Parathyroid adenoma (tissue), 2 donors: ENCODE results near the gene WDR88.
"Not testable (repeated sequence)": the region's sequence is repeated elsewhere in the genome, so short reads cannot be mapped to it uniquely, and the experiment has no call there.

Experiments
- H2AFZ ChIP-seq: fragments of 300-600 bp; sonication (generic); one replicate; pipeline ENCODE4 v1.7.0; 2017; ENCODE audit warnings: antibody characterized with exemption, mild to moderate bottlenecking
- H3K27ac ChIP-seq: fragments of 300-600 bp; sonication (generic); one replicate; pipeline ENCODE4 v1.7.0; 2017
- H3K27me3 ChIP-seq: fragments of 300-600 bp; sonication (generic); one replicate; pipeline ENCODE4 v1.7.0; 2017; ENCODE audit warnings: low read length; ENCODE audit not compliant: control insufficient read depth, insufficient read depth
- H3K36me3 ChIP-seq: fragments of 300-600 bp; sonication (generic); one replicate; pipeline ENCODE4 v1.7.0; 2017; ENCODE audit warnings: low read length; ENCODE audit not compliant: control insufficient read depth, insufficient read depth
- H3K4me1 ChIP-seq: fragments of 300-600 bp; sonication (generic); one replicate; pipeline ENCODE4 v1.7.0; 2017; ENCODE audit warnings: control low read depth
- H3K4me2 ChIP-seq: fragments of 300-600 bp; sonication (generic); one replicate; pipeline ENCODE4 v1.7.0; 2017; ENCODE audit warnings: low read length
- H3K4me3 ChIP-seq: fragments of 300-600 bp; sonication (generic); one replicate; pipeline ENCODE4 v1.7.0; 2017; ENCODE audit warnings: low read depth, low read length
- H3K79me2 ChIP-seq: fragments of 300-600 bp; sonication (generic); one replicate; pipeline ENCODE4 v1.7.0; 2017; ENCODE audit warnings: control low read depth
- H3K9ac ChIP-seq: fragments of 300-600 bp; sonication (generic); one replicate; pipeline ENCODE4 v1.7.0; 2017; ENCODE audit warnings: mild to moderate bottlenecking
- H3K9me3 ChIP-seq: fragments of 300-600 bp; sonication (generic); one replicate; pipeline ENCODE4 v1.7.0; 2017; ENCODE audit warnings: low read length; ENCODE audit not compliant: control insufficient read depth
- TF ChIP-seq, protein P1 (sequence below): fragments of 300-600 bp; sonication (generic); IDR thresholded peaks from one replicate; pipeline ENCODE4 v1.7.0; 2017; ENCODE audit warnings: antibody characterized with exemption, mild to moderate bottlenecking
- donor health status: primary hyperparathyroidism.

Gene WDR88

GRCh38 chr19:33187183-33187540 is 55.2 kb downstream of the WDR88 start:
- Histone ChIP-seq H3K27me3 (no peaks in the 10 kb centered on the region), H3K36me3 (no peaks in the 10 kb centered on the region), H3K4me3 (no peak overlapping the region), H3K79me2 (no peaks in the 10 kb centered on the region), H3K27ac (no peak overlapping the region), H2AFZ (no peak overlapping the region), H3K4me1 (peaks cover 4% of the 10 kb centered on the region), H3K9me3 (no peaks in the 10 kb centered on the region), H3K9ac (no peak overlapping the region), H3K4me2 (peak overlapping the region; percentile 42)
- TF ChIP-seq, protein P1, sequence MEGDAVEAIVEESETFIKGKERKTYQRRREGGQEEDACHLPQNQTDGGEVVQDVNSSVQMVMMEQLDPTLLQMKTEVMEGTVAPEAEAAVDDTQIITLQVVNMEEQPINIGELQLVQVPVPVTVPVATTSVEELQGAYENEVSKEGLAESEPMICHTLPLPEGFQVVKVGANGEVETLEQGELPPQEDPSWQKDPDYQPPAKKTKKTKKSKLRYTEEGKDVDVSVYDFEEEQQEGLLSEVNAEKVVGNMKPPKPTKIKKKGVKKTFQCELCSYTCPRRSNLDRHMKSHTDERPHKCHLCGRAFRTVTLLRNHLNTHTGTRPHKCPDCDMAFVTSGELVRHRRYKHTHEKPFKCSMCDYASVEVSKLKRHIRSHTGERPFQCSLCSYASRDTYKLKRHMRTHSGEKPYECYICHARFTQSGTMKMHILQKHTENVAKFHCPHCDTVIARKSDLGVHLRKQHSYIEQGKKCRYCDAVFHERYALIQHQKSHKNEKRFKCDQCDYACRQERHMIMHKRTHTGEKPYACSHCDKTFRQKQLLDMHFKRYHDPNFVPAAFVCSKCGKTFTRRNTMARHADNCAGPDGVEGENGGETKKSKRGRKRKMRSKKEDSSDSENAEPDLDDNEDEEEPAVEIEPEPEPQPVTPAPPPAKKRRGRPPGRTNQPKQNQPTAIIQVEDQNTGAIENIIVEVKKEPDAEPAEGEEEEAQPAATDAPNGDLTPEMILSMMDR = no peak

- H3K9me3 ChIP-seq = no peaks in the 10 kb centered on the region
- TF ChIP-seq, protein P1 = no peak
These were observed 57.5 kb downstream of the WDR88 start for GRCh38 chr19:33189453-33189852.

DNA sequence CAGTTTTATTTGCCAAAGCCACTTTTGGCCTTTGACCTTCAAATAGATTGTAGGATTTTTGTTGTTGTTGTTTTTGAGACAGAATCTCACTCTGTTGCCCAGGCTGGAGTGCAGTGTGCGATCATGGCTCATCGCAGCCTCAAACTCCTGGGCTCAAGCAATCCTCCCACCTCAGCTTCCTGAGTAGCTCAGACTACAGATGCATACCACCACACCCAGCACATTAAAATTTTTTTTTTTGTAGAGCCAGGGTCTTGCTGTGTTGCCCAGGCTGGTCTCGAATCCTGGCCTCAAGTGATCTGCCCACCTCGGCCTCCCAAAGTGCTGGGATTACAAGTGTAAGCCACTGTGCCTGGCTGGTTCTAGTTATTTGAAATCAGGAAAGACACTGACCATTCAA is 59.2 kb downstream of the WDR88 start:
- not testable (repeated sequence) for H3K4me2 ChIP-seq, H3K79me2 ChIP-seq, H3K9ac ChIP-seq, H3K36me3 ChIP-seq, H3K27me3 ChIP-seq, H3K9me3 ChIP-seq, H2AFZ ChIP-seq, H3K27ac ChIP-seq, H3K4me3 ChIP-seq
- peaks cover 13% of the 10 kb centered on the region for H3K4me1 ChIP-seq

More at GRCh38 chr19:33189453-33189852, 57.5 kb downstream of the WDR88 start:
- no peaks in the 10 kb centered on the region for H3K27me3 ChIP-seq
- no peak overlapping the region for H2AFZ ChIP-seq
- no peak overlapping the region for H3K4me3 ChIP-seq
- no peak overlapping the region for H3K4me2 ChIP-seq
- peaks cover 7% of the 10 kb centered on the region for H3K4me1 ChIP-seq
- H3K79me2 ChIP-seq = no peaks in the 10 kb centered on the region
- no peak overlapping the region for H3K27ac ChIP-seq
- H3K9ac ChIP-seq = no peak overlapping the region
- H3K36me3 ChIP-seq = no peaks in the 10 kb centered on the region

DNA sequence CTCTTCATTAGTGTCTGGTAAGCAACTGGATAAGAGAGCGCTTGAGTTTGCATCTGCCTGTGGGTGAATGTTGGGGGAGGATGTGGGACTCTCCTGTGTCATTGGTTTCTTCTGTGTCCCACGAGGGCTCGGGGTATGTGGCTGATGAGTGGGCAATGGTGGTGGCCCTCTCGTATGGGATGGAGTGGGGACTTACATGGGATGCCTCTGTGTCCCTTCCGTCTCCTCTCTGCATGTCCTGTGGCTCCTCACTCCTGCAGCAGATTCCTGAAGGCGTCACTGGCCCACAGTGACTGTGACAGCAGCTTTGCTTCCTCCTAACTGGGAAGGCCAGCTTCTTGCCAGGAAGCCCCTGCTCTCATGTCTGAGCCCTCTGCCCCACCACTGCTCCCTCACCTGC is 59.6 kb downstream of the WDR88 start:
- H3K36me3 ChIP-seq = no peaks in the 10 kb centered on the region
- no peak overlapping the region for H3K4me3 ChIP-seq
- no peak overlapping the region for H2AFZ ChIP-seq
- H3K79me2 ChIP-seq = peaks cover 2% of the 10 kb centered on the region
- H3K27ac ChIP-seq = no peak overlapping the region
- peaks cover 13% of the 10 kb centered on the region for H3K4me1 ChIP-seq
- no peak overlapping the region for H3K9ac ChIP-seq
- TF ChIP-seq, protein P1 = no peak
- H3K27me3 ChIP-seq = no peaks in the 10 kb centered on the region
- no peaks in the 10 kb centered on the region for H3K9me3 ChIP-seq
- H3K4me2 ChIP-seq = no peak overlapping the region

DNA sequence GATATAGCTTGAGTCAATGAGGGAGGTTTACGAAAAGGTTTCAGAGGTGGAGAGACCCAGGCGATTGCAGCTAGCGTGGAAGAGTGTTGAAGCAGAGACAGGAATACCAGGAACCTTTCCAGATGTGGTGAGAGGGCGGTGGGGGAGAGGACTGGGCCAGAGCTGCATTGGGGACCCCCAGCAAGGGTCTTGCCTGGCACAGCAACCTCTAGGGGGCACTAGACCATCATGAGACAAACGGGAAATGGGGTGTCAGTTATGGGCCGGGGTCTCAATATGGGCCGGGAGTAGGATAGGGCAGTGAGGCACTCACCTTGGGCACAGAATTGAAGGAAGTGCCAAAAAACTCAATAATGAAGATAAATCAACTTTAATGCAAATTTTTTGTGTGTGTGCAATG is 60.1 kb downstream of the WDR88 start:
- TF ChIP-seq, protein P1 = no peak
- H3K4me3 ChIP-seq = no peak overlapping the region
- H3K9ac ChIP-seq = no peak overlapping the region
- peaks cover 9% of the 10 kb centered on the region for H3K4me1 ChIP-seq
- no peak overlapping the region for H3K27ac ChIP-seq
- H3K4me2 ChIP-seq = no peak overlapping the region
- no peak overlapping the region for H2AFZ ChIP-seq
- peaks cover 2% of the 10 kb centered on the region for H3K36me3 ChIP-seq
- H3K27me3 ChIP-seq = no peaks in the 10 kb centered on the region
- H3K79me2 ChIP-seq = peaks cover 5% of the 10 kb centered on the region
- H3K9me3 ChIP-seq = no peaks in the 10 kb centered on the region
